HepG2 (cell line): ENCODE measurements around the gene C11orf68. TPM values are rescaled to one million over a fixed set of nuclear protein-coding genes. Genes with fewer than 3 reads are reported as not detected.

ENCODE experiments used
- ARID2 ChIP-seq: sonication (generic); formaldehyde crosslinking; IDR thresholded peaks from 2 replicates; pipeline ENCODE4 v1.8.1; 2022; ENCODE audit warnings: mild to moderate bottlenecking, missing genetic modification reagents, borderline replicate concordance
- ARNTL ChIP-seq: sonication (generic); formaldehyde crosslinking; IDR thresholded peaks from 2 replicates; pipeline ENCODE4 v1.4.0; 2020; ENCODE audit warnings: mild to moderate bottlenecking, missing genetic modification reagents
- KDM3A ChIP-seq: IDR thresholded peaks from 2 replicates; pipeline ENCODE4 v1.6.1; 2018; ENCODE audit warnings: low read depth, missing compliant biosample characterization
- PAWR ChIP-seq: sonication (generic); formaldehyde crosslinking; IDR thresholded peaks from 2 replicates; pipeline ENCODE4 v1.4.0; 2020; ENCODE audit warnings: missing genetic modification reagents, mild to moderate bottlenecking, borderline replicate concordance
- RFXANK ChIP-seq: IDR thresholded peaks from 2 replicates; pipeline ENCODE4 v1.6.1; 2016
- SALL1 ChIP-seq: sonication (generic); formaldehyde crosslinking; IDR thresholded peaks from 2 replicates; pipeline ENCODE4 v1.8.0; 2022; ENCODE audit warnings: mild to moderate bottlenecking, missing genetic modification reagents
- TBX3 ChIP-seq: fragments of 450-650 bp; IDR thresholded peaks from 2 replicates; pipeline ENCODE4 v1.6.1; 2017; ENCODE audit warnings: antibody characterized with exemption, mild to moderate bottlenecking, inconsistent platforms, borderline replicate concordance
- YEATS2 ChIP-seq: sonication (generic); formaldehyde crosslinking; IDR thresholded peaks from 2 replicates; pipeline ENCODE4 v1.4.0; 2020; ENCODE audit warnings: missing genetic modification reagents, borderline replicate concordance
- ZFP90 ChIP-seq: sonication (generic); formaldehyde crosslinking; IDR thresholded peaks from 2 replicates; pipeline ENCODE4 v1.8.0; 2022; ENCODE audit warnings: missing genetic modification reagents, mild to moderate bottlenecking, inconsistent platforms, borderline replicate concordance
- ZNF614 ChIP-seq: IDR thresholded peaks from 2 replicates; pipeline ENCODE4 v1.6.1; 2018; ENCODE audit warnings: missing biosample characterization, missing genetic modification reagents, inconsistent platforms, borderline replicate concordance
- ZNF747 ChIP-seq: sonication (generic); formaldehyde crosslinking; IDR thresholded peaks from 2 replicates; pipeline ENCODE4 v1.8.1; 2023; ENCODE audit warnings: missing genetic modification reagents, mild to moderate bottlenecking, borderline replicate concordance
- ZNF816 ChIP-seq: sonication (generic); formaldehyde crosslinking; IDR thresholded peaks from 2 replicates; pipeline ENCODE4 v1.8.0; 2022; ENCODE audit warnings: missing genetic modification reagents, mild to moderate bottlenecking, borderline replicate concordance
- polyA plus RNA-seq, 8 experiments: library from polyadenylated mRNA; depleted of rRNA in 3 of 8; stranded (reverse) in 7 of 8; unstranded in 1 of 8; fragments of >200 nt; fragmentation: Illumina TruSeq in 4 of 8; extraction: Trizol in 4 of 8; gene quantifications; 2 replicates each; pipeline versions ENCODE4 v1.2.1 to v1.2.3, GENCODE V29; 2011 to 2016; ENCODE audit warnings: low read depth in 4 of 8, missing spikeins in 1 of 8, mixed read lengths in 1 of 8; ENCODE audit not compliant: insufficient read depth in 1 of 8
- total RNA-seq, 5 experiments: library from RNA; depleted of rRNA; stranded (reverse); fragments of >200 nt; fragmentation: Illumina TruSeq; extraction: Trizol; gene quantifications; 2 replicates each; pipeline ENCODE4 v1.2.3, GENCODE V29; 2016; ENCODE audit warnings: low read depth in 1 of 5
- TF ChIP-seq, protein P1 (sequence below): sonication (generic); formaldehyde crosslinking; IDR thresholded peaks from 2 replicates; pipeline ENCODE4 v1.5.1; 2020; ENCODE audit warnings: mild to moderate bottlenecking, moderate library complexity, missing genetic modification reagents
- TF ChIP-seq, protein P2 (sequence below): sonication (generic); formaldehyde crosslinking; conservative IDR thresholded peaks from 2 replicates; pipeline ENCODE4 v1.5.0; 2020; ENCODE audit warnings: missing genetic modification reagents
- TF ChIP-seq, protein P3 (sequence below): sonication (generic); formaldehyde crosslinking; IDR thresholded peaks from 2 replicates; pipeline ENCODE4 v1.4.0; 2020; ENCODE audit warnings: missing genetic modification reagents
- TF ChIP-seq, protein P4 (sequence below): sonication (generic); formaldehyde crosslinking; IDR thresholded peaks from 2 replicates; pipeline ENCODE4 v1.8.0; 2022; ENCODE audit warnings: missing genetic modification reagents, mild to moderate bottlenecking, inconsistent platforms, borderline replicate concordance
- TF ChIP-seq, protein P5 (sequence below): sonication (generic); formaldehyde crosslinking; IDR thresholded peaks from 2 replicates; pipeline ENCODE4 v1.5.1; 2020; ENCODE audit warnings: missing genetic modification reagents, mild to moderate bottlenecking, borderline replicate concordance

Gene C11orf68
- total and polyA plus RNA-seq, 2 of the 13 experiments (the other 11 are each of a cell fraction or from before 2014, with no cell fraction given) = 8.4 to 28.3 TPM

DNA sequence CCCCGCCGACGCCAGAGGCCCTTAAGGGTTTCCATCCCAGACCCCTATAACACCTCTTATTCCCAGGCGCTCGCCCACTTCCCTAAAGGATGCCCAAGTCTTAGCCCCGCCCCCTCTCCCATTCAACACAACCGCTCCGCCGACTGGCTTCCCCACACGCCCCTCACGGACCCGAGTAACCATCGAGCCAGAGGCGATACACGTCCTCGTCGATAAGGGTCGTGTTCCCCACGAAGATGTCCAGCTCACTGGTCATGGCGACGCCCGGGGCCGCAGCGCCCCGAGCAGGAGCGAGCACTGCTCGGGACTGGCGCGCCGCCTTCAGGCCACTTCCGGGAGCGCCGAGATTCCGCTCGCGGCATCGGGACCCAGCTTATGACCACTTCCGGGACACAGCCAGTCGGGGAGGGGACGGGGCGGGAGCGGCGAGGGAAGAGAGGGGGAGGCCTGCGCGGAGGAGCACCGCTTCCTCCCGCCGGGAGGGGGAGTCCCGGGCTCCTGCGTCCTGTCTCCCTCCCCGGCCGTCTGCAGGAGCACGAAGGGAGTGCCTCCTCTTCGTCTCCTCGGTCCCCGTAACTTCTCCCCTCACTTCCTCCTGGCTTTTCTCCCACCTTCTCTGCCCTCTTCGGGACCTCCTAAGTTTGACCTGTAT is 30.6 kb downstream of the C11orf68 start, which contains the start of gene FIBP (continued):
- TF ChIP-seq YEATS2 (CRISPR knock-in tag) = peak; percentile 63; the same call in 1 of the 2 replicates
- TF ChIP-seq RFXANK (CRISPR knock-in tag) = no peak
- 0 out of 2 replicates have a peak, but pooled peaks have one; percentile 36 for TF ChIP-seq ZNF747
- TF ChIP-seq, protein P1, sequence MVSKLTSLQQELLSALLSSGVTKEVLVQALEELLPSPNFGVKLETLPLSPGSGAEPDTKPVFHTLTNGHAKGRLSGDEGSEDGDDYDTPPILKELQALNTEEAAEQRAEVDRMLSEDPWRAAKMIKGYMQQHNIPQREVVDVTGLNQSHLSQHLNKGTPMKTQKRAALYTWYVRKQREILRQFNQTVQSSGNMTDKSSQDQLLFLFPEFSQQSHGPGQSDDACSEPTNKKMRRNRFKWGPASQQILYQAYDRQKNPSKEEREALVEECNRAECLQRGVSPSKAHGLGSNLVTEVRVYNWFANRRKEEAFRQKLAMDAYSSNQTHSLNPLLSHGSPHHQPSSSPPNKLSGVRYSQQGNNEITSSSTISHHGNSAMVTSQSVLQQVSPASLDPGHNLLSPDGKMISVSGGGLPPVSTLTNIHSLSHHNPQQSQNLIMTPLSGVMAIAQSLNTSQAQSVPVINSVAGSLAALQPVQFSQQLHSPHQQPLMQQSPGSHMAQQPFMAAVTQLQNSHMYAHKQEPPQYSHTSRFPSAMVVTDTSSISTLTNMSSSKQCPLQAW (CRISPR knock-in tag) = peak; percentile 82
- TF ChIP-seq, protein P2, sequence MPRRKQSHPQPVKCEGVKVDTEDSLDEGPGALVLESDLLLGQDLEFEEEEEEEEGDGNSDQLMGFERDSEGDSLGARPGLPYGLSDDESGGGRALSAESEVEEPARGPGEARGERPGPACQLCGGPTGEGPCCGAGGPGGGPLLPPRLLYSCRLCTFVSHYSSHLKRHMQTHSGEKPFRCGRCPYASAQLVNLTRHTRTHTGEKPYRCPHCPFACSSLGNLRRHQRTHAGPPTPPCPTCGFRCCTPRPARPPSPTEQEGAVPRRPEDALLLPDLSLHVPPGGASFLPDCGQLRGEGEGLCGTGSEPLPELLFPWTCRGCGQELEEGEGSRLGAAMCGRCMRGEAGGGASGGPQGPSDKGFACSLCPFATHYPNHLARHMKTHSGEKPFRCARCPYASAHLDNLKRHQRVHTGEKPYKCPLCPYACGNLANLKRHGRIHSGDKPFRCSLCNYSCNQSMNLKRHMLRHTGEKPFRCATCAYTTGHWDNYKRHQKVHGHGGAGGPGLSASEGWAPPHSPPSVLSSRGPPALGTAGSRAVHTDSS (CRISPR knock-in tag) = no peak
- TF ChIP-seq, protein P3, sequence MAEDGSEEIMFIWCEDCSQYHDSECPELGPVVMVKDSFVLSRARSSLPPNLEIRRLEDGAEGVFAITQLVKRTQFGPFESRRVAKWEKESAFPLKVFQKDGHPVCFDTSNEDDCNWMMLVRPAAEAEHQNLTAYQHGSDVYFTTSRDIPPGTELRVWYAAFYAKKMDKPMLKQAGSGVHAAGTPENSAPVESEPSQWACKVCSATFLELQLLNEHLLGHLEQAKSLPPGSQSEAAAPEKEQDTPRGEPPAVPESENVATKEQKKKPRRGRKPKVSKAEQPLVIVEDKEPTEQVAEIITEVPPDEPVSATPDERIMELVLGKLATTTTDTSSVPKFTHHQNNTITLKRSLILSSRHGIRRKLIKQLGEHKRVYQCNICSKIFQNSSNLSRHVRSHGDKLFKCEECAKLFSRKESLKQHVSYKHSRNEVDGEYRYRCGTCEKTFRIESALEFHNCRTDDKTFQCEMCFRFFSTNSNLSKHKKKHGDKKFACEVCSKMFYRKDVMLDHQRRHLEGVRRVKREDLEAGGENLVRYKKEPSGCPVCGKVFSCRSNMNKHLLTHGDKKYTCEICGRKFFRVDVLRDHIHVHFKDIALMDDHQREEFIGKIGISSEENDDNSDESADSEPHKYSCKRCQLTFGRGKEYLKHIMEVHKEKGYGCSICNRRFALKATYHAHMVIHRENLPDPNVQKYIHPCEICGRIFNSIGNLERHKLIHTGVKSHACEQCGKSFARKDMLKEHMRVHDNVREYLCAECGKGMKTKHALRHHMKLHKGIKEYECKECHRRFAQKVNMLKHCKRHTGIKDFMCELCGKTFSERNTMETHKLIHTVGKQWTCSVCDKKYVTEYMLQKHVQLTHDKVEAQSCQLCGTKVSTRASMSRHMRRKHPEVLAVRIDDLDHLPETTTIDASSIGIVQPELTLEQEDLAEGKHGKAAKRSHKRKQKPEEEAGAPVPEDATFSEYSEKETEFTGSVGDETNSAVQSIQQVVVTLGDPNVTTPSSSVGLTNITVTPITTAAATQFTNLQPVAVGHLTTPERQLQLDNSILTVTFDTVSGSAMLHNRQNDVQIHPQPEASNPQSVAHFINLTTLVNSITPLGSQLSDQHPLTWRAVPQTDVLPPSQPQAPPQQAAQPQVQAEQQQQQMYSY = no peak; the same call in 1 of the 2 replicates
- TF ChIP-seq, protein P4, sequence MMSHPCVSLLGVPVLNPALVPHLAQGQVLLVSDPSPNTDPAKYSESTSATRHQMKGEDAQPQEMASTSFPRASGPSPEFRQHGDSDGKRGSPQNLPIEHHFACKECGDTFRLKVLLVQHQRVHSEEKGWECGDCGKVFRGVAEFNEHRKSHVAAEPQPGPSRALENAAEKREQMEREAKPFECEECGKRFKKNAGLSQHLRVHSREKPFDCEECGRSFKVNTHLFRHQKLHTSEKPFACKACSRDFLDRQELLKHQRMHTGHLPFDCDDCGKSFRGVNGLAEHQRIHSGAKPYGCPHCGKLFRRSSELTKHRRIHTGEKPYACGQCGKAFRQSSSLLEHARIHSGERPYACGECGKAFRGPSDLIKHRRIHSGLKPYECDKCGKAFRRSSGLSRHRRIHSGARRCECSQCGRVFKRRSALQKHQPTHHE (CRISPR knock-in tag) = peak; percentile 23; the same call in 1 of the 2 replicates
- TF ChIP-seq ARID2 (CRISPR knock-in tag) = peak; percentile 63; the same call in 1 of the 2 replicates
- TF ChIP-seq ZNF816 = no peak
- peak; percentile 25; the same call in 1 of the 2 replicates for TF ChIP-seq KDM3A (CRISPR knock-in tag)
- TF ChIP-seq, protein P5, sequence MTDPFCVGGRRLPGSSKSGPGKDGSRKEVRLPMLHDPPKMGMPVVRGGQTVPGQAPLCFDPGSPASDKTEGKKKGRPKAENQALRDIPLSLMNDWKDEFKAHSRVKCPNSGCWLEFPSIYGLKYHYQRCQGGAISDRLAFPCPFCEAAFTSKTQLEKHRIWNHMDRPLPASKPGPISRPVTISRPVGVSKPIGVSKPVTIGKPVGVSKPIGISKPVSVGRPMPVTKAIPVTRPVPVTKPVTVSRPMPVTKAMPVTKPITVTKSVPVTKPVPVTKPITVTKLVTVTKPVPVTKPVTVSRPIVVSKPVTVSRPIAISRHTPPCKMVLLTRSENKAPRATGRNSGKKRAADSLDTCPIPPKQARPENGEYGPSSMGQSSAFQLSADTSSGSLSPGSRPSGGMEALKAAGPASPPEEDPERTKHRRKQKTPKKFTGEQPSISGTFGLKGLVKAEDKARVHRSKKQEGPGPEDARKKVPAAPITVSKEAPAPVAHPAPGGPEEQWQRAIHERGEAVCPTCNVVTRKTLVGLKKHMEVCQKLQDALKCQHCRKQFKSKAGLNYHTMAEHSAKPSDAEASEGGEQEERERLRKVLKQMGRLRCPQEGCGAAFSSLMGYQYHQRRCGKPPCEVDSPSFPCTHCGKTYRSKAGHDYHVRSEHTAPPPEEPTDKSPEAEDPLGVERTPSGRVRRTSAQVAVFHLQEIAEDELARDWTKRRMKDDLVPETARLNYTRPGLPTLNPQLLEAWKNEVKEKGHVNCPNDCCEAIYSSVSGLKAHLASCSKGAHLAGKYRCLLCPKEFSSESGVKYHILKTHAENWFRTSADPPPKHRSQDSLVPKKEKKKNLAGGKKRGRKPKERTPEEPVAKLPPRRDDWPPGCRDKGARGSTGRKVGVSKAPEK (CRISPR knock-in tag) = no peak
- TF ChIP-seq TBX3 = no peak; the same call in 1 of the 2 replicates
- no peak for TF ChIP-seq PAWR (CRISPR knock-in tag)
- no peak for TF ChIP-seq ZFP90 (CRISPR knock-in tag)
- TF ChIP-seq ARNTL (CRISPR knock-in tag) = no peak; the same call in 1 of the 2 replicates
- TF ChIP-seq SALL1 = peak; percentile 48
- TF ChIP-seq ZNF614 (CRISPR knock-in tag) = 0 out of 2 replicates have a peak, but pooled peaks have one; percentile 24
